HCT116 (cell line): ENCODE results near the gene OR9I1.

Experiments
- CTCF ChIP-seq, 3 experiments: fragments of 200-600 bp in 1 of 3; sonication (generic) in 1 of 3; IDR thresholded peaks in 2 of 3; conservative IDR thresholded peaks in 1 of 3; 2 replicates each; pipeline ENCODE4 v1.5.1; 2012 to 2017; ENCODE audit warnings: low read depth in 2 of 3, low read length in 2 of 3, antibody characterized with exemption in 1 of 3, borderline replicate concordance in 1 of 3, control low read depth in 1 of 3, mild to moderate bottlenecking in 1 of 3, mixed read lengths in 1 of 3, mixed run types in 1 of 3, moderate library complexity in 1 of 3; ENCODE audit not compliant: insufficient read depth in 1 of 3
- POLR2A ChIP-seq: IDR thresholded peaks from 2 replicates; pipeline ENCODE4 v1.7.0; 2011; ENCODE audit warnings: borderline replicate concordance; ENCODE audit not compliant: insufficient read depth, insufficient read length; ENCODE audit errors: extremely low read depth
- SRF ChIP-seq: IDR thresholded peaks from 2 replicates; pipeline ENCODE4 v1.6.1; 2012; ENCODE audit warnings: low read depth
- ZNF274 ChIP-seq: fragments of 200-500 bp; sonication (Bioruptor generic); IDR thresholded peaks from 2 replicates; pipeline ENCODE4 v1.6.1; 2014; ENCODE audit warnings: mild to moderate bottlenecking, low read depth, low read length, inconsistent platforms

DNA sequence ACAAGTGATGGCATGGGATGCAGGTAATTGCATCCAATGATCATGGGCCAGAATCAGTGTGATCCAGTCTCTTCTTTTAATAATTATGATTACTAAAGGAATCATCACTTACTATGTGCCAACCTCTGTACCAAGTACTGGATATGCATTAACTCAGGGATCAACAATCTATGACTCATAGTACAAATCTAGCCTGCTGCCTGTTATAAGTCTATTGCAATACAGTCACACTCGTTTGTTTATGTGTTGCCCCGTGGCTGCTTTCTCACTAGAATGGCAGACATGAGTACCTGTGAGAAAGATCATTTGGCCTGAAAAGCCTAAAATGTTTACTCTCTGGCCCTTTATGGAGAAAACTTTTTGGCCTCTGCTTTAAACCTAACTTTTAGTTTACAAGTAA, 49.5 kb downstream of the OR9I1 start:
- TF ChIP-seq POLR2A (no peak), CTCF (IDR thresholded peaks at IDR 0.05 in 2 of 3, conservative IDR thresholded peaks at IDR 0.05 in 1 of 3; ENCODE audit: borderline replicate concordance in 1 of 3, insufficient read depth in 1 of 3, low read depth in 2 of 3, low read length in 2 of 3) (no peak), ZNF274 (no peak), SRF (no peak)
